HFFc6 (cell line): Measurements from ENCODE around the gene COL4A6. TPM values are rescaled to one million over a fixed set of nuclear protein-coding genes. Genes with fewer than 3 reads are reported as not detected.

Source experiments
- DNase-seq: peaks from one replicate; pipeline ENCODE4 v3.0.0-alpha.2; 2018
- H3K27ac Mint-ChIP-seq: 2 replicates; pipeline ENCODE4 v1.8.0; 2020; ENCODE audit warnings: mild to moderate bottlenecking, mixed read lengths
- H3K27me3 Mint-ChIP-seq: 2 replicates; pipeline ENCODE4 v1.8.0; 2021; ENCODE audit warnings: mild to moderate bottlenecking, moderate library complexity, mixed read lengths; ENCODE audit not compliant: insufficient read depth
- H3K36me3 Mint-ChIP-seq: 2 replicates; pipeline ENCODE4 v1.8.0; 2021; ENCODE audit warnings: low read depth, mixed read lengths
- H3K4me1 Mint-ChIP-seq: 2 replicates; pipeline ENCODE4 v1.8.0; 2020; ENCODE audit warnings: low read depth, mixed read lengths
- H3K4me3 Mint-ChIP-seq: 2 replicates; pipeline ENCODE4 v1.8.0; 2020; ENCODE audit warnings: mild to moderate bottlenecking, moderate library complexity, mixed read lengths
- H3K9me3 Mint-ChIP-seq: 2 replicates; pipeline ENCODE4 v1.8.0; 2020; ENCODE audit warnings: mild to moderate bottlenecking, mixed read lengths
- CTCF ChIP-seq: fragments of 200-600 bp; sonication (generic); IDR thresholded peaks from 2 replicates; pipeline ENCODE4 v1.5.0; 2021; ENCODE audit warnings: antibody characterized with exemption, mild to moderate bottlenecking
- total RNA-seq, 6 experiments: library from RNA; stranded (reverse); fragmentation: NEBNext Ultra II Directional; extraction: Animal tissue kit (Norgen Biotek cat#: 25700); gene quantifications; 2 replicates in 1 of 6; 3 replicates in 5 of 6; pipeline ENCODE4 v1.2.3, GENCODE V29; 2021

Gene COL4A6
- total RNA-seq, 6 experiments from 2014 or later, result 0.03 to 0.16 (median 0.11) TPM

- TF ChIP-seq CTCF, result no peak
- DNase-seq, result no peak
- no peaks in the 10 kb centered on the region for H3K36me3 Mint-ChIP-seq
- H3K27me3 Mint-ChIP-seq, result no peaks in the 10 kb centered on the region
- H3K4me1 Mint-ChIP-seq, result no peaks in the 10 kb centered on the region
- no peaks in the 10 kb centered on the region for H3K9me3 Mint-ChIP-seq
- H3K27ac Mint-ChIP-seq, result no peak overlapping the region
- no peak overlapping the region for H3K4me3 Mint-ChIP-seq
Measured at GRCh38 chrX:108347800-108348199, 90.4 kb downstream of the COL4A6 start.

- no peak for TF ChIP-seq CTCF
- no peak overlapping the region for H3K4me3 Mint-ChIP-seq
- H3K9me3 Mint-ChIP-seq, result no peaks in the 10 kb centered on the region
- no peaks in the 10 kb centered on the region for H3K36me3 Mint-ChIP-seq
- H3K27ac Mint-ChIP-seq, result no peak overlapping the region
- H3K27me3 Mint-ChIP-seq, result no peaks in the 10 kb centered on the region
- H3K4me1 Mint-ChIP-seq, result no peaks in the 10 kb centered on the region
- no peak for DNase-seq
Measured at GRCh38 chrX:108344216-108344615, 94.0 kb downstream of the COL4A6 start.

- Mint-ChIP-seq H3K36me3 (no peaks in the 10 kb centered on the region), H3K4me3 (no peak overlapping the region), H3K27ac (no peak overlapping the region), H3K27me3 (no peaks in the 10 kb centered on the region), H3K4me1 (no peaks in the 10 kb centered on the region), H3K9me3 (no peaks in the 10 kb centered on the region)
- no peak for TF ChIP-seq CTCF
- no peak for DNase-seq
Measured at GRCh38 chrX:108341947-108342346, 96.3 kb downstream of the COL4A6 start.

GRCh38 chrX:108332281-108332680 is 105.9 kb downstream of the COL4A6 start:
- Mint-ChIP-seq H3K36me3 (no peaks in the 10 kb centered on the region), H3K4me3 (no peak overlapping the region), H3K4me1 (no peaks in the 10 kb centered on the region), H3K27ac (no peak overlapping the region), H3K9me3 (no peaks in the 10 kb centered on the region), H3K27me3 (peaks cover 4% of the 10 kb centered on the region)
- no peak for TF ChIP-seq CTCF
- DNase-seq, result no peak

GRCh38 chrX:108331126-108331909 is 106.9 kb downstream of the COL4A6 start:
- H3K4me3 Mint-ChIP-seq, result no peak overlapping the region
- TF ChIP-seq CTCF, result no peak
- H3K9me3 Mint-ChIP-seq, result no peaks in the 10 kb centered on the region
- no peak for DNase-seq
- H3K4me1 Mint-ChIP-seq, result no peaks in the 10 kb centered on the region
- peaks cover 4% of the 10 kb centered on the region for H3K27me3 Mint-ChIP-seq
- no peak overlapping the region for H3K27ac Mint-ChIP-seq
- no peaks in the 10 kb centered on the region for H3K36me3 Mint-ChIP-seq
